Peyer's patch (tissue), 4 donors: ENCODE data around the gene GLMN. TPM values are rescaled to one million over a fixed set of nuclear protein-coding genes. Genes with fewer than 3 reads are reported as not detected.

Experiments used
- DNase-seq, 3 donors: peaks; one replicate each; pipeline ENCODE4 v3.0.0-alpha.2; 2017 to 2019
- H3K27ac ChIP-seq, 4 donors: fragments of 200-600 bp; sonication (generic); one replicate each; pipeline ENCODE4 v1.5.1; 2016 to 2019
- H3K27me3 ChIP-seq, 2 donors: fragments of 200-600 bp; sonication (generic); one replicate each; pipeline ENCODE4 v1.5.1; 2019
- H3K36me3 ChIP-seq, 3 donors: fragments of 200-600 bp; sonication (generic); one replicate each; pipeline ENCODE4 v1.5.1; 2016 to 2019
- H3K4me1 ChIP-seq, 4 donors: fragments of 200-600 bp; sonication (generic); one replicate each; pipeline ENCODE4 v1.5.1; 2016 to 2019
- H3K4me3 ChIP-seq, 4 donors: fragments of 200-600 bp; sonication (generic); 1 replicate in 3 of 4; 2 replicates in 1 of 4; pipeline ENCODE4 v1.5.1; 2016 to 2019; ENCODE audit warnings: mild to moderate bottlenecking in 1 of 4
- H3K9me3 ChIP-seq, 4 donors: fragments of 200-600 bp; sonication (generic); one replicate each; pipeline ENCODE4 v1.5.1; 2016 to 2019; ENCODE audit warnings: mild to moderate bottlenecking in 1 of 4
- CTCF ChIP-seq, 6 experiments: fragments of 450-650 bp in 4 of 6; fragments of 200-600 bp in 2 of 6; sonication (generic) in 1 of 6; IDR thresholded peaks; one replicate each; pipeline ENCODE4 v1.5.1; 2017 to 2019; ENCODE audit warnings: antibody characterized with exemption in 6 of 6, mild to moderate bottlenecking in 3 of 6, moderate library complexity in 1 of 6
- POLR2A ChIP-seq, 2 donors: fragments of 450-650 bp; IDR thresholded peaks; one replicate each; pipeline ENCODE4 v1.5.1; 2017; ENCODE audit warnings: antibody characterized with exemption in 2 of 2, mild to moderate bottlenecking in 2 of 2, moderate library complexity in 2 of 2
- total RNA-seq, 4 donors: library from RNA; depleted of rRNA; stranded (reverse); fragments of >200 nt; gene quantifications; one replicate each; pipeline ENCODE4 v1.1.0, GENCODE V29; 2016

GLMN gene
- total RNA-seq, 4 donors from 2014 or later, result 1.1 to 19.8 (median 3.8) TPM

DNA sequence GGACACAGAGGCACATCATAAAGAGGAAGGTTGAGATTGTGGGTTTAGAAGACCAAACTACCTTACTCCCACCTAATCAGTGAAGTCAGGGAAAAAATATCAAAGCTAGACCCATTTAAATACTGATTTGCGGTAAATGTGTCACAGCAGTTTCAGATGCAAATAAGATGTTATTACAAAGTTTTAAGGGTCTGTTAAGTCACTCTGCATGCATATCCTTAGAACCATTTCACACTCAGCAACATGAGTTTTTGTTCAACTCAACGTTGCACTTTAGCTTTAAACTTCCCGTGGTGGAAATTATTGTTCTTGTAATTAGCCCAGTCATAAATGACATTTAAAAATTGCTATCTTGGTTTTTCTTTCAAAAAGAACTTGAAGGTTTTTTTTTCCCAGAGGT lies 34.9 kb upstream of the GLMN start:
- Histone ChIP-seq H3K36me3 (peaks cover 0 to 7% (median 0%) of the 10 kb centered on the region in 3 donors), H3K27ac (no peak overlapping the region), H3K9me3 (no peaks in the 10 kb centered on the region), H3K4me3 (no peak overlapping the region), H3K4me1 (no peaks in the 10 kb centered on the region), H3K27me3 (no peaks in the 10 kb centered on the region)
- no peak for DNase-seq
- TF ChIP-seq CTCF (IDR thresholded peaks at IDR 0.05) (no peak), POLR2A (IDR thresholded peaks at IDR 0.05) (no peak)

GRCh38 chr1:92329347-92330129 lies 30.8 kb upstream of the GLMN start:
- Histone ChIP-seq H3K27ac (no peak overlapping the region), H3K9me3 (peaks cover 0 to 6% (median 2%) of the 10 kb centered on the region in 4 donors), H3K27me3 (no peaks in the 10 kb centered on the region), H3K36me3 (peaks cover 0 to 7% (median 0%) of the 10 kb centered on the region in 3 donors), H3K4me1 (no peaks in the 10 kb centered on the region), H3K4me3 (no peak overlapping the region)
- TF ChIP-seq POLR2A (IDR thresholded peaks at IDR 0.05) (no peak), CTCF (IDR thresholded peaks at IDR 0.05) (no peak)
- no peak for DNase-seq

GRCh38 chr1:92327794-92328193 lies 29.0 kb upstream of the GLMN start:
- no peak for DNase-seq
- Histone ChIP-seq H3K36me3 (peaks cover 0 to 18% (median 0%) of the 10 kb centered on the region in 3 donors), H3K27me3 (no peaks in the 10 kb centered on the region), H3K27ac (no peak overlapping the region), H3K4me1 (no peaks in the 10 kb centered on the region), H3K9me3 (peaks cover 0 to 6% (median 2%) of the 10 kb centered on the region in 4 donors), H3K4me3 (no peak overlapping the region)
- TF ChIP-seq CTCF (IDR thresholded peaks at IDR 0.05), result no peak
- TF ChIP-seq POLR2A (IDR thresholded peaks at IDR 0.05), result no peak

DNA sequence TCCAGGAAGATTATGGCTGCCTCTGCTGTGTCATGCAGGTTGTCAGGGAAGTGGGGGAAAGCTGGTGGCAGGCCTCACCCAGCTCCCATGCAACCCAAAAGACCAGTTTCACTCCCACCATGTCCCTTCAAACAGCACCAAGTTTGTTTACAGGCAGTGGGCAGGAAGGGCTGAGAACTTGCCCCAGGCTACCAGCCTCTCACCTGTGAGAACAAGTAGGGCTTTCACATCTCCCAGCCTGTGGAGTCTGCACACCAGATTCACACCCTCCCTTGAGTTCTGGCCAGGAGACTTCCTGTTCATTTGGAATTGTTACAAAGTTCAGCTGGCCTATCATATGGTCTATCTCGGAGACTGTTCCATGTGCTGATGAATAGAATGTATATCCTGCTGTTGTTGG lies 27.9 kb upstream of the GLMN start:
- Histone ChIP-seq H3K36me3 (peaks cover 0 to 23% (median 0%) of the 10 kb centered on the region in 3 donors), H3K27me3 (no peaks in the 10 kb centered on the region)

DNA sequence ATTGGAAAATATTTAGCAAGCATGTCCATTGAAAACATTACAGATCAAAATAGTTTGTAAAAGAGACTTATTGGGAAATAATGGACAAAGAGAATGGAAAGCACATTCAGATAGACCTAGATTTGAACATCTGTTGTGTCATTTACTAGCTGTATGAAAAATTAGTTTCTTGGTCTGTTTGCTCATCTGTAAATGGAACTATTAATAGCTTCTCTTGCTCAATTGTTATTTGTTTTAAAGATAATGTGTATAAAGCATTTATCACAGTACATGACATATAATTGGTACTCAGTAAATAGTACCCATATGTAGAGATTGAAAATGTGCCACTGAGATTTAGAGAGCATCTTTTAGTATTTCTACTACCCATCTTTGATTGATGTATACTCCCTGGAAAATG lies 26.0 kb upstream of the GLMN start:
- peak overlapping the region in 1 of 4 donors; percentile 21 for H3K27ac ChIP-seq
- H3K4me1 ChIP-seq, result no peaks in the 10 kb centered on the region
- H3K4me3 ChIP-seq, result no peak overlapping the region
- TF ChIP-seq POLR2A (IDR thresholded peaks at IDR 0.05) (no peak), CTCF (IDR thresholded peaks at IDR 0.05) (no peak)
- H3K27me3 ChIP-seq, result no peaks in the 10 kb centered on the region
- H3K36me3 ChIP-seq, result peaks cover 0 to 31% (median 0%) of the 10 kb centered on the region in 3 donors
- no peak for DNase-seq
- peaks cover 0 to 6% (median 2%) of the 10 kb centered on the region in 4 donors for H3K9me3 ChIP-seq

More for the DNA sequence above, 27.9 kb upstream of the GLMN start:
- H3K27ac ChIP-seq, result no peak overlapping the region
- no peak for TF ChIP-seq CTCF (IDR thresholded peaks at IDR 0.05)
- no peak for TF ChIP-seq POLR2A (IDR thresholded peaks at IDR 0.05)
- no peak overlapping the region for H3K4me3 ChIP-seq
- DNase-seq, result no peak
- H3K9me3 ChIP-seq, result peaks cover 0 to 6% (median 2%) of the 10 kb centered on the region in 4 donors
- H3K4me1 ChIP-seq, result no peaks in the 10 kb centered on the region
